Activated naive CD8-positive, alpha-beta T cell (primary cell): ENCODE data around the gene NAE1.

Experiments
- H3K27ac Mint-ChIP-seq: one replicate; pipeline ENCODE4 v1.8.0; 2021; ENCODE audit warnings: mixed read lengths
- H3K27me3 Mint-ChIP-seq: one replicate; pipeline ENCODE4 v1.8.0; 2021; ENCODE audit warnings: mixed read lengths
- H3K36me3 Mint-ChIP-seq: one replicate; pipeline ENCODE4 v1.8.0; 2021; ENCODE audit warnings: mixed read lengths
- H3K4me1 Mint-ChIP-seq: one replicate; pipeline ENCODE4 v1.8.0; 2021; ENCODE audit warnings: low read depth, mixed read lengths
- H3K4me3 Mint-ChIP-seq: one replicate; pipeline ENCODE4 v1.8.0; 2021; ENCODE audit warnings: mild to moderate bottlenecking, mixed read lengths
- H3K9me3 Mint-ChIP-seq: one replicate; pipeline ENCODE4 v1.8.0; 2021; ENCODE audit warnings: low read depth, mixed read lengths

The NAE1 gene

GRCh38 chr16:66844009-66844341, 13.2 kb upstream of the NAE1 start:
- H3K9me3 Mint-ChIP-seq: no peaks in the 10 kb centered on the region
- H3K36me3 Mint-ChIP-seq: no peaks in the 10 kb centered on the region
- no peak overlapping the region for H3K27ac Mint-ChIP-seq
- peaks cover 4% of the 10 kb centered on the region for H3K4me1 Mint-ChIP-seq
- peaks cover 30% of the 10 kb centered on the region for H3K27me3 Mint-ChIP-seq
- peak overlapping the region; percentile 80 for H3K4me3 Mint-ChIP-seq

GRCh38 chr16:66843191-66843590, 12.4 kb upstream of the NAE1 start:
- Mint-ChIP-seq H3K36me3 (no peaks in the 10 kb centered on the region), H3K27ac (no peak overlapping the region), H3K4me3 (peak overlapping the region; percentile 80), H3K4me1 (peaks cover 4% of the 10 kb centered on the region), H3K27me3 (peaks cover 30% of the 10 kb centered on the region), H3K9me3 (no peaks in the 10 kb centered on the region)

GRCh38 chr16:66842765-66843164, 12.0 kb upstream of the NAE1 start:
- Mint-ChIP-seq H3K27me3 (peaks cover 30% of the 10 kb centered on the region), H3K36me3 (no peaks in the 10 kb centered on the region), H3K27ac (no peak overlapping the region), H3K9me3 (no peaks in the 10 kb centered on the region), H3K4me1 (peaks cover 4% of the 10 kb centered on the region), H3K4me3 (no peak overlapping the region)

- H3K36me3 Mint-ChIP-seq: peaks cover 2% of the 10 kb centered on the region
- peaks cover 28% of the 10 kb centered on the region for H3K27me3 Mint-ChIP-seq
- H3K4me3 Mint-ChIP-seq: no peak overlapping the region
- H3K4me1 Mint-ChIP-seq: peaks cover 4% of the 10 kb centered on the region
- no peaks in the 10 kb centered on the region for H3K9me3 Mint-ChIP-seq
- no peak overlapping the region for H3K27ac Mint-ChIP-seq
Observed at GRCh38 chr16:66841366-66841765, 10.6 kb upstream of the NAE1 start.

GRCh38 chr16:66840883-66841282, 10.1 kb upstream of the NAE1 start:
- H3K4me1 Mint-ChIP-seq: peaks cover 4% of the 10 kb centered on the region
- H3K36me3 Mint-ChIP-seq: peaks cover 2% of the 10 kb centered on the region
- no peak overlapping the region for H3K27ac Mint-ChIP-seq
- no peak overlapping the region for H3K4me3 Mint-ChIP-seq
- H3K27me3 Mint-ChIP-seq: peaks cover 24% of the 10 kb centered on the region
- no peaks in the 10 kb centered on the region for H3K9me3 Mint-ChIP-seq

- H3K9me3 Mint-ChIP-seq: no peaks in the 10 kb centered on the region
- peaks cover 3% of the 10 kb centered on the region for H3K27me3 Mint-ChIP-seq
- H3K4me1 Mint-ChIP-seq: peaks cover 2% of the 10 kb centered on the region
- no peak overlapping the region for H3K27ac Mint-ChIP-seq
- no peak overlapping the region for H3K4me3 Mint-ChIP-seq
- peaks cover 2% of the 10 kb centered on the region for H3K36me3 Mint-ChIP-seq
Observed at GRCh38 chr16:66834746-66835145, 4.0 kb upstream of the NAE1 start.

GRCh38 chr16:66832661-66833305, 2.0 kb upstream of the NAE1 start:
- Mint-ChIP-seq H3K27me3 (no peaks in the 10 kb centered on the region), H3K4me1 (peaks cover 19% of the 10 kb centered on the region), H3K9me3 (no peaks in the 10 kb centered on the region), H3K36me3 (peaks cover 2% of the 10 kb centered on the region), H3K4me3 (no peak overlapping the region), H3K27ac (no peak overlapping the region)

- no peak overlapping the region for H3K4me3 Mint-ChIP-seq
- H3K36me3 Mint-ChIP-seq: no peaks in the 10 kb centered on the region
- peaks cover 23% of the 10 kb centered on the region for H3K4me1 Mint-ChIP-seq
- H3K27ac Mint-ChIP-seq: no peak overlapping the region
- H3K27me3 Mint-ChIP-seq: no peaks in the 10 kb centered on the region
- no peaks in the 10 kb centered on the region for H3K9me3 Mint-ChIP-seq
Observed at GRCh38 chr16:66832190-66832589, 1.4 kb upstream of the NAE1 start.

GRCh38 chr16:66824006-66824405, 6.8 kb downstream of the NAE1 start:
- H3K4me3 Mint-ChIP-seq: no peak overlapping the region
- H3K4me1 Mint-ChIP-seq: peaks cover 30% of the 10 kb centered on the region
- H3K27me3 Mint-ChIP-seq: no peaks in the 10 kb centered on the region
- peaks cover 12% of the 10 kb centered on the region for H3K36me3 Mint-ChIP-seq
- H3K9me3 Mint-ChIP-seq: no peaks in the 10 kb centered on the region
- no peak overlapping the region for H3K27ac Mint-ChIP-seq

- peaks cover 2% of the 10 kb centered on the region for H3K36me3 Mint-ChIP-seq
- no peaks in the 10 kb centered on the region for H3K27me3 Mint-ChIP-seq
- peak overlapping the region; percentile 13 for H3K27ac Mint-ChIP-seq
- H3K4me3 Mint-ChIP-seq: no peak overlapping the region
- no peaks in the 10 kb centered on the region for H3K4me1 Mint-ChIP-seq
- H3K9me3 Mint-ChIP-seq: no peaks in the 10 kb centered on the region
Observed at GRCh38 chr16:66814734-66815133, 16.0 kb downstream of the NAE1 start.

GRCh38 chr16:66811043-66811442, 19.7 kb downstream of the NAE1 start:
- Mint-ChIP-seq H3K4me3 (no peak overlapping the region), H3K27me3 (no peaks in the 10 kb centered on the region)

GRCh38 chr16:66810391-66810790, 20.4 kb downstream of the NAE1 start:
- no peaks in the 10 kb centered on the region for H3K9me3 Mint-ChIP-seq
- H3K4me3 Mint-ChIP-seq: no peak overlapping the region
- no peak overlapping the region for H3K27ac Mint-ChIP-seq
- H3K27me3 Mint-ChIP-seq: no peaks in the 10 kb centered on the region
- H3K36me3 Mint-ChIP-seq: no peaks in the 10 kb centered on the region
- no peaks in the 10 kb centered on the region for H3K4me1 Mint-ChIP-seq

More at GRCh38 chr16:66811043-66811442, 19.7 kb downstream of the NAE1 start:
- Mint-ChIP-seq H3K9me3 (no peaks in the 10 kb centered on the region), H3K4me1 (no peaks in the 10 kb centered on the region), H3K36me3 (no peaks in the 10 kb centered on the region), H3K27ac (no peak overlapping the region)

GRCh38 chr16:66809765-66810164, 21.0 kb downstream of the NAE1 start:
- Mint-ChIP-seq H3K4me3 (no peak overlapping the region), H3K36me3 (peaks cover 5% of the 10 kb centered on the region), H3K27me3 (no peaks in the 10 kb centered on the region), H3K27ac (no peak overlapping the region), H3K9me3 (no peaks in the 10 kb centered on the region), H3K4me1 (no peaks in the 10 kb centered on the region)

GRCh38 chr16:66802159-66802558, 28.6 kb downstream of the NAE1 start:
- H3K4me3 Mint-ChIP-seq: no peak overlapping the region
- H3K4me1 Mint-ChIP-seq: no peaks in the 10 kb centered on the region
- no peak overlapping the region for H3K27ac Mint-ChIP-seq
- peaks cover 9% of the 10 kb centered on the region for H3K36me3 Mint-ChIP-seq
- no peaks in the 10 kb centered on the region for H3K27me3 Mint-ChIP-seq
- H3K9me3 Mint-ChIP-seq: no peaks in the 10 kb centered on the region

- Mint-ChIP-seq H3K4me1 (no peaks in the 10 kb centered on the region), H3K27me3 (no peaks in the 10 kb centered on the region), H3K36me3 (peaks cover 9% of the 10 kb centered on the region), H3K4me3 (no peak within 1 kb of the TSS), H3K27ac (no peak within 1 kb of the TSS), H3K9me3 (no peaks in the 10 kb centered on the region)
Observed at GRCh38 chr16:66801320-66802105, 29.3 kb downstream of the NAE1 start, which contains the start of gene TERB1. Gene TERB1, minus strand, starts transcription at chr16:66801584. Its CDS starts 4,786 bp downstream, at chr16:66796798.

GRCh38 chr16:66800856-66801255, 29.9 kb downstream of the NAE1 start:
- H3K9me3 Mint-ChIP-seq: no peaks in the 10 kb centered on the region
- no peaks in the 10 kb centered on the region for H3K27me3 Mint-ChIP-seq
- H3K36me3 Mint-ChIP-seq: peaks cover 9% of the 10 kb centered on the region
- no peak overlapping the region for H3K27ac Mint-ChIP-seq
- H3K4me3 Mint-ChIP-seq: no peak overlapping the region
- no peaks in the 10 kb centered on the region for H3K4me1 Mint-ChIP-seq
